ENCODE results near the gene HCFC1. TPM values are rescaled to one million over a fixed set of nuclear protein-coding genes. Genes with fewer than 3 reads are reported as not detected.

HCFC1 gene
- total RNA-seq, 1 experiment from 2014 or later, result 77.7 TPM

GRCh38 chrX:153906126-153906917, 65.3 kb downstream of the HCFC1 start:
- H3K27me3 Mint-ChIP-seq (ENCODE audit: unreplicated experiment), result peaks cover 34% of the 10 kb centered on the region
- peaks cover 6% of the 10 kb centered on the region for H3K36me3 Mint-ChIP-seq (ENCODE audit: insufficient read depth, unreplicated experiment)
- BruUV-seq (replicated peaks), result no TSS peak
- intact Hi-C loops (cut with micrococcal nuclease; ENCODE audit: unreplicated experiment), result no loop called here
- CTCF ChIA-PET, result no interaction called here
- TF ChIP-seq CTCF (IDR thresholded peaks at IDR 0.05; ENCODE audit: unreplicated experiment), result no peak
- H3K27ac Mint-ChIP-seq (ENCODE audit: unreplicated experiment), result no peak overlapping the region
- DNase-seq, result no peak
- H3K4me1 Mint-ChIP-seq (ENCODE audit: low read depth, unreplicated experiment), result peaks cover 20% of the 10 kb centered on the region
- no peaks in the 10 kb centered on the region for H3K9me3 Mint-ChIP-seq (ENCODE audit: low read depth, unreplicated experiment)
- no peak overlapping the region for H3K4me3 Mint-ChIP-seq (ENCODE audit: low read depth, unreplicated experiment)

DNA sequence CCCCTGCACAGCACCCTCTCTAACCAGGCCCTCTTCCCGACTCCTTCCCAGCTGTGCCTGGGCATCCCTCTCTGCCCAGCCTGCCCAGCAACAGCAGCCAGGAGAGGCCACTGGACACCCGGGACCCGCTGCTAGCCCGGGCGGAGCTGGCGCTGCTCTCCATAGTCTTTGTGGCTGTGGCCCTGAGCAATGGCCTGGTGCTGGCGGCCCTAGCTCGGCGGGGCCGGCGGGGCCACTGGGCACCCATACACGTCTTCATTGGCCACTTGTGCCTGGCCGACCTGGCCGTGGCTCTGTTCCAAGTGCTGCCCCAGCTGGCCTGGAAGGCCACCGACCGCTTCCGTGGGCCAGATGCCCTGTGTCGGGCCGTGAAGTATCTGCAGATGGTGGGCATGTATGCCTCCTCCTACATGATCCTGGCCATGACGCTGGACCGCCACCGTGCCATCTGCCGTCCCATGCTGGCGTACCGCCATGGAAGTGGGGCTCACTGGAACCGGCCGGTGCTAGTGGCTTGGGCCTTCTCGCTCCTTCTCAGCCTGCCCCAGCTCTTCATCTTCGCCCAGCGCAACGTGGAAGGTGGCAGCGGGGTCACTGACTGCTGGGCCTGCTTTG, 66.0 kb downstream of the HCFC1 start:
- TF ChIP-seq CTCF (IDR thresholded peaks at IDR 0.05; ENCODE audit: unreplicated experiment), result no peak
- H3K27me3 Mint-ChIP-seq (ENCODE audit: unreplicated experiment), result peaks cover 34% of the 10 kb centered on the region
- H3K4me1 Mint-ChIP-seq (ENCODE audit: low read depth, unreplicated experiment), result peaks cover 27% of the 10 kb centered on the region
- H3K9me3 Mint-ChIP-seq (ENCODE audit: low read depth, unreplicated experiment), result no peaks in the 10 kb centered on the region
- no peak overlapping the region for H3K27ac Mint-ChIP-seq (ENCODE audit: unreplicated experiment)
- no peak overlapping the region for H3K4me3 Mint-ChIP-seq (ENCODE audit: low read depth, unreplicated experiment)
- CTCF ChIA-PET, result no interaction called here
- BruUV-seq (replicated peaks), result no TSS peak
- H3K36me3 Mint-ChIP-seq (ENCODE audit: insufficient read depth, unreplicated experiment), result peaks cover 11% of the 10 kb centered on the region
- DNase-seq, result no peak
- intact Hi-C loops (cut with micrococcal nuclease; ENCODE audit: unreplicated experiment), result no loop called here

DNA sequence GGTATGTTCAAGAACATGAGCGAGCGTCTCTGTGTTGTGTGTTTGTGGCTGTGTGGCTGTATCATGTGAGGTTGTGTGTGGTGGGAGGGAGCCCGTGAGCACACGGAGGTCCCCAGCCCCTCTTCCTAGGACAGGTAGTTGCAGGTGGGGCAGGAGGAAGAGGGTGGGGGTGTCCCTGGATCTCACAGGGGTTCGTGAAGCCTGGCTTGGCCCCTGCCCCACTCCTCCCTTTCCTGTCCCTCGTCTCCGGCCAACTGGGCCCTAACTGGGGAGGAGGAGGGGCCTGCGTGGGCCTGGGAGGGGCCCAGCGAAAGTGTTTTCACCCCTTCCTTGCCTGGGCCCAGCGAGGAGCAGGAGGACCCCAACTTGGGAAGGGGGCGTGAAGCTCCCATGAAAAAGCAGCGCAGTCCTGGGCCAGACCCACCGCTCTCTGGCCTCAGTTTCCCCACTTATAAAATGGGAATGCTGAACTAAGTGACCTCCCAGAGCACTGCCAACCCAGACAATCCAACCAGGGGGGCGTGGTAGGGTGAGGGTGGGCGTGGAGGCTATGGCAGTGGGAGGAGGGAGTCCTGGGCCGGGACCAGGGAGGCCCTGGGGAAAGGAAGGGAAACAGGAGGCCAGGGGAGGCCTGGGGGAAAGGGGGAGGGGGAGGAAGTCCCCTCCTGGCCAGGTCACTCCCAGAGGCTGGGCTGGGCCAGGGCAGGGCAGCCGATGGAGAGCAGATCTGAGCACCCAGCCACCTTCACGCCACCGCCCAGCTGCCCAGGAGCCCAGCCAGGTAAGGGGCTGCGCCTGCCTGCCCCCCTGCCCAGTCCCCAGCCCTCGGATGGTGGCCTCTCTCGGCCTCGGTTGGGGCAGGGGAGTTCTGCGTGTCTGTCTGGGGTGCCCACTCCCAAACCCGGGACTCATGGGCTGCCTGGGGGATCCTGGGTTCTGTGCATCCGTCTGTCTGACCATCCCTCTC, 67.3 kb downstream of the HCFC1 start, which contains the start of gene AVPR2:
Gene AVPR2 (plus strand): TSS at position 683 of the 967 bp plus-strand sequence. CDS start 473 bp downstream, outside the sequence.
- intact Hi-C loops (cut with micrococcal nuclease; ENCODE audit: unreplicated experiment), result no loop called here
- CTCF ChIA-PET, result no interaction called here
- Mint-ChIP-seq H3K4me3 (ENCODE audit: low read depth, unreplicated experiment) (no peak within 1 kb of the TSS), H3K36me3 (ENCODE audit: insufficient read depth, unreplicated experiment) (peaks cover 7% of the 10 kb centered on the region), H3K27me3 (ENCODE audit: unreplicated experiment) (peaks cover 34% of the 10 kb centered on the region), H3K4me1 (ENCODE audit: low read depth, unreplicated experiment) (peaks cover 30% of the 10 kb centered on the region), H3K27ac (ENCODE audit: unreplicated experiment) (no peak within 1 kb of the TSS), H3K9me3 (ENCODE audit: low read depth, unreplicated experiment) (no peaks in the 10 kb centered on the region)
- TF ChIP-seq CTCF (IDR thresholded peaks at IDR 0.05; ENCODE audit: unreplicated experiment), result no peak
- BruUV-seq (replicated peaks), result no TSS peak
- DNase-seq, result no peak

- no peak for TF ChIP-seq CTCF (IDR thresholded peaks at IDR 0.05; ENCODE audit: unreplicated experiment)
- no peak for DNase-seq
- H3K27ac Mint-ChIP-seq (ENCODE audit: unreplicated experiment), result no peak overlapping the region
- intact Hi-C loops (cut with micrococcal nuclease; ENCODE audit: unreplicated experiment), result no loop called here
- no peak overlapping the region for H3K4me3 Mint-ChIP-seq (ENCODE audit: low read depth, unreplicated experiment)
- peaks cover 5% of the 10 kb centered on the region for H3K36me3 Mint-ChIP-seq (ENCODE audit: insufficient read depth, unreplicated experiment)
- CTCF ChIA-PET, result no interaction called here
- H3K9me3 Mint-ChIP-seq (ENCODE audit: low read depth, unreplicated experiment), result no peaks in the 10 kb centered on the region
- peaks cover 26% of the 10 kb centered on the region for H3K27me3 Mint-ChIP-seq (ENCODE audit: unreplicated experiment)
- peaks cover 30% of the 10 kb centered on the region for H3K4me1 Mint-ChIP-seq (ENCODE audit: low read depth, unreplicated experiment)
- BruUV-seq (replicated peaks), result no TSS peak
These were observed 68.2 kb downstream of the HCFC1 start for GRCh38 chrX:153903238-153903980.
